ENCODE results near the gene CENPP.

The CENPP gene

GRCh38 chr9:92608909-92609445, 283.2 kb downstream of the CENPP start:
- no peaks in the 10 kb centered on the region for H3K79me2 ChIP-seq (ENCODE audit: insufficient read depth, low read length)
- no peaks in the 10 kb centered on the region for H4K20me1 ChIP-seq (ENCODE audit: low read depth, low read length)
- no peaks in the 10 kb centered on the region for H3K36me3 ChIP-seq (ENCODE audit: low read length)
- H3K4me3 ChIP-seq (ENCODE audit: insufficient read depth, low read length, poor library complexity, severe bottlenecking), result no peak overlapping the region
- H3K4me2 ChIP-seq (ENCODE audit: low read depth, low read length, poor library complexity, severe bottlenecking), result no peak overlapping the region
- no peak overlapping the region for H3K9ac ChIP-seq (ENCODE audit: low read length)
- H3K27ac ChIP-seq (ENCODE audit: low read depth, low read length), result no peak overlapping the region
- H3F3A ChIP-seq (ENCODE audit: insufficient read depth), result no peaks in the 10 kb centered on the region; the same call in 1 of the 2 replicates
- peaks cover 4% of the 10 kb centered on the region; the same call in 1 of the 2 replicates for H3K9me3 ChIP-seq (ENCODE audit: insufficient read depth, low read length)
- H3K27me3 ChIP-seq (ENCODE audit: low read length), result no peaks in the 10 kb centered on the region
- TF ChIP-seq EZH2phosphoT487 (conservative IDR thresholded peaks at IDR 0.05; ENCODE audit: low read length) (no peak), CTCF (IDR thresholded peaks at IDR 0.05; ENCODE audit: insufficient read depth, low read length, poor library complexity, severe bottlenecking) (no peak)
- H2AFZ ChIP-seq (ENCODE audit: low read depth, low read length, severe bottlenecking), result no peak overlapping the region
- H3K9me2 ChIP-seq (replicated peaks; ENCODE audit: insufficient read depth, low read length), result no peaks in the 10 kb centered on the region

GRCh38 chr9:92610470-92611420, 285.0 kb downstream of the CENPP start:
- H4K20me1 ChIP-seq (ENCODE audit: low read depth, low read length), result no peaks in the 10 kb centered on the region
- no peak for TF ChIP-seq EZH2phosphoT487 (conservative IDR thresholded peaks at IDR 0.05; ENCODE audit: low read length)
- no peak for TF ChIP-seq CTCF (IDR thresholded peaks at IDR 0.05; ENCODE audit: insufficient read depth, low read length, poor library complexity, severe bottlenecking)
- H3K9me3 ChIP-seq (ENCODE audit: insufficient read depth, low read length), result no peaks in the 10 kb centered on the region
- H3K79me2 ChIP-seq (ENCODE audit: insufficient read depth, low read length), result no peaks in the 10 kb centered on the region
- H3K9ac ChIP-seq (ENCODE audit: low read length), result no peak overlapping the region
- no peak overlapping the region for H3K4me2 ChIP-seq (ENCODE audit: low read depth, low read length, poor library complexity, severe bottlenecking)
- H3K4me3 ChIP-seq (ENCODE audit: insufficient read depth, low read length, poor library complexity, severe bottlenecking), result no peak overlapping the region
- no peaks in the 10 kb centered on the region for H3K9me2 ChIP-seq (replicated peaks; ENCODE audit: insufficient read depth, low read length)
- no peaks in the 10 kb centered on the region; the same call in 1 of the 2 replicates for H3K36me3 ChIP-seq (ENCODE audit: low read length)
- no peak overlapping the region for H2AFZ ChIP-seq (ENCODE audit: low read depth, low read length, severe bottlenecking)
- H3K27me3 ChIP-seq (ENCODE audit: low read length), result no peaks in the 10 kb centered on the region
- no peaks in the 10 kb centered on the region; the same call in 1 of the 2 replicates for H3F3A ChIP-seq (ENCODE audit: insufficient read depth)
- no peak overlapping the region for H3K27ac ChIP-seq (ENCODE audit: low read depth, low read length)

GRCh38 chr9:92611621-92612285, 286.0 kb downstream of the CENPP start:
- no peaks in the 10 kb centered on the region for H3K9me3 ChIP-seq (ENCODE audit: insufficient read depth, low read length)
- no peaks in the 10 kb centered on the region for H3K79me2 ChIP-seq (ENCODE audit: insufficient read depth, low read length)
- no peak overlapping the region for H3K4me3 ChIP-seq (ENCODE audit: insufficient read depth, low read length, poor library complexity, severe bottlenecking)
- H2AFZ ChIP-seq (ENCODE audit: low read depth, low read length, severe bottlenecking), result no peak overlapping the region
- H3F3A ChIP-seq (ENCODE audit: insufficient read depth), result no peaks in the 10 kb centered on the region; the same call in 1 of the 2 replicates
- no peak overlapping the region for H3K9ac ChIP-seq (ENCODE audit: low read length)
- TF ChIP-seq CTCF (IDR thresholded peaks at IDR 0.05; ENCODE audit: insufficient read depth, low read length, poor library complexity, severe bottlenecking) (no peak), EZH2phosphoT487 (conservative IDR thresholded peaks at IDR 0.05; ENCODE audit: low read length) (no peak)
- H3K27me3 ChIP-seq (ENCODE audit: low read length), result no peaks in the 10 kb centered on the region
- H3K36me3 ChIP-seq (ENCODE audit: low read length), result no peaks in the 10 kb centered on the region; the same call in 1 of the 2 replicates
- no peak overlapping the region for H3K27ac ChIP-seq (ENCODE audit: low read depth, low read length)
- no peaks in the 10 kb centered on the region for H4K20me1 ChIP-seq (ENCODE audit: low read depth, low read length)
- no peaks in the 10 kb centered on the region for H3K9me2 ChIP-seq (replicated peaks; ENCODE audit: insufficient read depth, low read length)
- H3K4me2 ChIP-seq (ENCODE audit: low read depth, low read length, poor library complexity, severe bottlenecking), result no peak overlapping the region
